GM04503 (cell line): ENCODE results near the gene KIF7.
A peak's percentile ranks its signal among the peaks of the same experiment; 100 is the strongest.
"Not testable (repeated sequence)": the region's sequence is repeated elsewhere in the genome, so short reads cannot be mapped to it uniquely, and the experiment has no call there.

Source experiments
- DNase-seq: peaks from one replicate; pipeline ENCODE4 v3.0.0-alpha.2; 2012; ENCODE audit warnings: low read depth

The KIF7 gene

GRCh38 chr15:89614164-89614563, 41.1 kb downstream of the KIF7 start:
- DNase-seq, result no peak

- no peak for DNase-seq
Measured at GRCh38 chr15:89613031-89613430, 42.2 kb downstream of the KIF7 start.

GRCh38 chr15:89611317-89611716, 44.0 kb downstream of the KIF7 start:
- no peak for DNase-seq

- DNase-seq, result no peak
Measured at GRCh38 chr15:89599021-89599420, 56.2 kb downstream of the KIF7 start.

DNA sequence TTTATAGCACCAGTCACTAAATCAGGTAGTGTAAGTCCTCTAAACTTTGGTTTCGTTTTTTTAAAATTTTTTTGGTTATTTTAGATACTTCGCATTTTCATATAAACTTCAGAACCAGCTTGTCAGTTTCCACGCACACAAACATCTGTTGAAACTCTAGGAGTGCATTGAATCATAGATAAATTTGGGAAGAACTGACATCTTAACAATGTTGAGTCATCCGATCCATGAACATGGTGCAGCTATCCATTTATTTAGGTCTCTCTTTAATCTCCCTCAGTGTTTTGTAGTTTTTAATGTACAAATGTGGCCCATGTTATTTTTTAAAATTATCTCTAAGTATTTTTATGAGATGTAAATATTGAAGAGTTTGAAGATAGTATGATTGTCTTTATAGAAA, 62.2 kb downstream of the KIF7 start:
- no peak for DNase-seq

GRCh38 chr15:89591834-89592233, 63.4 kb downstream of the KIF7 start:
- DNase-seq, result no peak

GRCh38 chr15:89587955-89588354, 67.3 kb downstream of the KIF7 start:
- DNase-seq, result peak; percentile 23

DNA sequence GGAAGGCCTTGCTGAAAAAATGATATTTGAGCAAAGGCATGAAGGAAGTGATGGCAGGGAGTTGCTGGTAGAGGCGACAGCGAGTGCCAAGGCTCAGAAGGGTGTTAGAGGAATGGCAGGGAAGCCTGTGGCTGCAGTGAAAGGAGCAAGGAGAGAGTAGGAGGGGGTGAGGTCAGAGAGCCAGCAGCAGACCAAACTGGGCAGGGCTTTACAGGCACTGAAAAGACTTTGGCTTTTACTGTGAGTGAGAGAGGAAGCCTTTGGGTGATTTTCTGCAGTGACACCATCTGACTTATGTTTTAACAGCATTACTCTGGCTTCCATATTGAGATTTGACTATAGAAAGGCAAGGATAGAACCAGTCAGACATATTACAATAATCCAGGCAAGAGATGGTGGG, 68.6 kb downstream of the KIF7 start:
- no peak for DNase-seq

- DNase-seq, result not testable (repeated sequence)
Measured at GRCh38 chr15:89580747-89581146, 74.5 kb downstream of the KIF7 start.

GRCh38 chr15:89578146-89578545, 77.1 kb downstream of the KIF7 start:
- DNase-seq, result no peak
